Lung (tissue), 12 donors: ENCODE results near the gene GINS3. TPM values are rescaled to one million over a fixed set of nuclear protein-coding genes. Genes with fewer than 3 reads are reported as not detected.

Source experiments
- ATAC-seq: fragments of 200-7000 bp; cut with Tn5 transposase; one replicate; pipeline ENCODE4 v1.9.1; 2020; ENCODE audit warnings: moderate number of reproducible peaks; ENCODE audit not compliant: insufficient read depth, low FRiP score
- DNase-seq, 3 donors: peaks; one replicate each; pipeline ENCODE4 v3.0.0-alpha.2; 2013 to 2017
- H3K27ac ChIP-seq, 2 donors: one replicate each; pipeline ENCODE4 v1.5.1; 2013; ENCODE audit warnings: mild to moderate bottlenecking in 2 of 2, moderate library complexity in 2 of 2, control low read depth in 1 of 2, inconsistent platforms in 1 of 2, low read depth in 1 of 2, low read length in 1 of 2
- H3K27me3 ChIP-seq, 3 donors: one replicate each; pipeline ENCODE4 v1.5.1; 2013; ENCODE audit warnings: low read length in 2 of 3; ENCODE audit not compliant: control insufficient read depth in 3 of 3, insufficient read depth in 3 of 3
- H3K36me3 ChIP-seq, 4 donors: one replicate each; pipeline ENCODE4 v1.5.1; 2013; ENCODE audit warnings: low read length in 4 of 4, mild to moderate bottlenecking in 1 of 4, moderate library complexity in 1 of 4; ENCODE audit not compliant: control insufficient read depth in 4 of 4, insufficient read depth in 4 of 4
- H3K4me1 ChIP-seq, 5 donors: one replicate each; pipeline ENCODE4 v1.5.1; 2013; ENCODE audit warnings: low read length in 5 of 5, mild to moderate bottlenecking in 2 of 5, moderate library complexity in 1 of 5; ENCODE audit not compliant: control insufficient read depth in 5 of 5, insufficient read depth in 5 of 5
- H3K4me3 ChIP-seq: one replicate; pipeline ENCODE4 v1.5.1; 2013; ENCODE audit warnings: mild to moderate bottlenecking, control low read depth, moderate library complexity
- H3K9ac ChIP-seq, 2 donors: one replicate each; pipeline ENCODE4 v1.5.1; 2013; ENCODE audit warnings: low read length in 2 of 2, control low read depth in 1 of 2; ENCODE audit not compliant: insufficient read depth in 1 of 2
- H3K9me3 ChIP-seq, 4 donors: one replicate each; pipeline ENCODE4 v1.5.1; 2013; ENCODE audit warnings: low read length in 3 of 4, mild to moderate bottlenecking in 1 of 4, moderate library complexity in 1 of 4; ENCODE audit not compliant: control insufficient read depth in 4 of 4, insufficient read depth in 3 of 4
- WGBS, 2 donors: extraction: QIAGEN DNeasy Blood & Tissue Kit; methylation state at CpG; one replicate each; pipeline ENCODE4 v1.1.7; 2013; 5-methylcytosine and 5-hydroxymethylcytosine counted together
- polyA plus RNA-seq, 2 donors: library from polyadenylated mRNA; stranded (reverse); fragments of 200-250 nt; gene quantifications; one replicate each; pipeline ENCODE4 v1.2.1, GENCODE V29; 2013
- total RNA-seq, 2 donors: library from RNA; depleted of rRNA in 1 of 2; stranded (reverse); fragments of >200 nt in 1 of 2; gene quantifications; one replicate each; pipeline ENCODE4 v1.2.1, GENCODE V29; 2014 to 2021
- TF ChIP-seq, protein P1 (sequence below): IDR thresholded peaks from 2 replicates; pipeline ENCODE4 v1.5.1; 2012; ENCODE audit warnings: mild to moderate bottlenecking; ENCODE audit errors: control extremely low read depth, extremely low read depth
- donor health status: control.
- donor health status: control.
- donor health status: Bipolar disorder and iron deficiency.
- donor health status: healthy.
- donor health status: DM: yes; HTN: yes; CAD: no.

GINS3 gene
- total and polyA plus RNA-seq, 4 donors, result 2.7 to 5.1 (median 3.4) TPM

DNA sequence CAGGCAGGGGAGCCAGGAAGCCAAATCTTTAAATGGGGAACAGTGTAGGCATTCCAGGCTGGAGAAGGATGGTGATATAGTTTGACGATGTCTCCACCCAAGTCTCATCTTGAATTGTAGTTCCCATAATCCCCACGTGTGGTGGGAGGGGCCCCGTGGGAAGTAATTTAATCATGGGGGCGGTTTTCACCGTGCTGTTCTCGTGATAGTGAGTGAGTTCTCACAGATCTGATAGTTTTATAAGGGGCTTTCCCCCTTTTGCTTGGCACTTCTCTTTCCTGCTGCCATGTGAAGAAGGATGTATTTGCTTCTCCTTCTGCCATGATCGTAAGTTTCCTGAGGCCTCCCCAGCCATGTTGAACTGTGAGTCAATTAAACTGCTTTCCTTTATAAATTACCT, 28.8 kb downstream of the GINS3 start:
- peaks cover 0 to 3% (median 0%) of the 10 kb centered on the region in 3 donors for H3K27me3 ChIP-seq
- TF ChIP-seq, protein P1, sequence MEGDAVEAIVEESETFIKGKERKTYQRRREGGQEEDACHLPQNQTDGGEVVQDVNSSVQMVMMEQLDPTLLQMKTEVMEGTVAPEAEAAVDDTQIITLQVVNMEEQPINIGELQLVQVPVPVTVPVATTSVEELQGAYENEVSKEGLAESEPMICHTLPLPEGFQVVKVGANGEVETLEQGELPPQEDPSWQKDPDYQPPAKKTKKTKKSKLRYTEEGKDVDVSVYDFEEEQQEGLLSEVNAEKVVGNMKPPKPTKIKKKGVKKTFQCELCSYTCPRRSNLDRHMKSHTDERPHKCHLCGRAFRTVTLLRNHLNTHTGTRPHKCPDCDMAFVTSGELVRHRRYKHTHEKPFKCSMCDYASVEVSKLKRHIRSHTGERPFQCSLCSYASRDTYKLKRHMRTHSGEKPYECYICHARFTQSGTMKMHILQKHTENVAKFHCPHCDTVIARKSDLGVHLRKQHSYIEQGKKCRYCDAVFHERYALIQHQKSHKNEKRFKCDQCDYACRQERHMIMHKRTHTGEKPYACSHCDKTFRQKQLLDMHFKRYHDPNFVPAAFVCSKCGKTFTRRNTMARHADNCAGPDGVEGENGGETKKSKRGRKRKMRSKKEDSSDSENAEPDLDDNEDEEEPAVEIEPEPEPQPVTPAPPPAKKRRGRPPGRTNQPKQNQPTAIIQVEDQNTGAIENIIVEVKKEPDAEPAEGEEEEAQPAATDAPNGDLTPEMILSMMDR, result no peak
- 49 to 64% methylated on average over 7 of the region's 7 CpGs for WGBS, 2 donors
- DNase-seq, result no peak
- no peak overlapping the region for H3K9ac ChIP-seq
- no peak for ATAC-seq
- no peak overlapping the region for H3K4me3 ChIP-seq
- no peaks in the 10 kb centered on the region for H3K36me3 ChIP-seq
- peak overlapping the region in 1 of 2 donors; percentile 80 for H3K27ac ChIP-seq
- H3K4me1 ChIP-seq, result no peaks in the 10 kb centered on the region
- no peaks in the 10 kb centered on the region for H3K9me3 ChIP-seq

DNA sequence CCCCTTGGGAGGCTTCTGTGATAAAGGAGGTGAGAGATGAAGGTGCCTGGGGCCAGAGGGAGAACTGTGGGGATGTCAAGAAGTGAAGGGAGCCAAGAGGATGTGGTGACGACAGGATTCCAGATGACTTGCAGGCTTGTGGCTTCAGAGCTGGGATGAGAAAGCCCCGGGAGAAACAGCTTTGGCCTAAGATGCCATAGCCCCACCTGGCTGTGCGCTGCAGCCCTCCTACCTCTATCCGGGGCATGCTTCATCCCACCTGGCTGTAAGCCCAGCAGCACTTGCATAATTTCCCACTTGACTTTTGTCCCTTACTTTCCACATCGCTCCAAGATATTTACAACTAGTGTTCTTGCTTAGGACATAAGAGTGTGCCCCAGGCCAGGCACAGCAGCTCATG, 29.3 kb downstream of the GINS3 start:
- TF ChIP-seq, protein P1, result no peak
- H3K27ac ChIP-seq, result peak overlapping the region in 1 of 2 donors; percentile 80
- no peaks in the 10 kb centered on the region for H3K9me3 ChIP-seq
- DNase-seq (peak in 2 of 3 donors; percentile 24 to 68), ATAC-seq (no peak)
- H3K9ac ChIP-seq, result no peak overlapping the region
- H3K4me3 ChIP-seq, result no peak overlapping the region
- WGBS, 2 donors, result 58 to 67% methylated on average over 5 of the region's 5 CpGs
- H3K36me3 ChIP-seq, result no peaks in the 10 kb centered on the region
- peaks cover 0 to 3% (median 0%) of the 10 kb centered on the region in 3 donors for H3K27me3 ChIP-seq
- H3K4me1 ChIP-seq, result no peaks in the 10 kb centered on the region

DNA sequence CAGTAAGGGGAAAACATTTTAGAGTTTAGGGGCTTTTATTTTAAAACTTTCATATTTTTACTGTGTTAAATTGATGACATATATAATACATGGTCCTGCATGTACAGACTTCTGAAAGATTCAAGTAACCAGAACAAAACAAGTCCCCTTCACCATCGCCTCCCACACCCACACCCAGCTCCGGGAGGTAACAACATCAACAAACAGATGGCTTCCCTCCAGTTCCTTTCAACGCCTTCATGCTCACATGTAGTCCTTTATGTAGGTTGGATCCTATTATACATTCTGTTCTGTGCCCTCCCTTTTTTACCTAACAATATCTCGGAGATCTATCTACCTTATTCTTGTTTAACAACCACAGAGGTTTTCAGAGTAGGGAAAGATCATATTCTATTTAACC, 30.5 kb downstream of the GINS3 start:
- no peak overlapping the region for H3K9ac ChIP-seq
- no peaks in the 10 kb centered on the region for H3K9me3 ChIP-seq
- H3K4me3 ChIP-seq, result no peak overlapping the region
- peaks cover 0 to 3% (median 0%) of the 10 kb centered on the region in 5 donors for H3K4me1 ChIP-seq
- no peak for DNase-seq
- ATAC-seq, result no peak
- H3K36me3 ChIP-seq, result no peaks in the 10 kb centered on the region
- TF ChIP-seq, protein P1, result no peak
- 84 to 86% methylated on average over 4 of the region's 4 CpGs for WGBS, 2 donors
- H3K27ac ChIP-seq, result peak overlapping the region in 1 of 2 donors; percentile 80
- peaks cover 0 to 3% (median 0%) of the 10 kb centered on the region in 3 donors for H3K27me3 ChIP-seq

DNA sequence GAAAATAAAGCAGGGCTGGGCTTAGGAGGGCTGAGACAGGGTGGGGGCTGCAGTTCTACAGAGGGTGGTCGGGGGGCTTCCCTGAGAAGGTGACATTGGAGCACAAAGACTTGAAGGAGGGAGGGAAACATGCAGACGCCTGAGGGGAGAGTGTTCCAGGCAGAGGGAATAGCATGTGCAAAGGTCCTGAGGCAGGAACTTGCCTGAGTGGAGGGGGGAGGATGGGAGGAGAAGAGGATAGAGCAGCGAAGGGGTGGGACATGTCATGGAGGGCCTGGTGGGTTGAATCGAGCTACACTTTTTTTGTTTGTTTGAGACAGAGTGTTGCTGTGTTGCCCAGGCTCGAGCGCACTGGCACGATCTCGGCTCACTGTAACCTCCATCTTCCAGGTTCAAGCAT, 33.0 kb downstream of the GINS3 start:
- Histone ChIP-seq H3K36me3 (no peaks in the 10 kb centered on the region), H3K27ac (no peak overlapping the region), H3K9ac (no peak overlapping the region), H3K27me3 (peaks cover 0 to 3% (median 0%) of the 10 kb centered on the region in 3 donors), H3K4me1 (peaks cover 0 to 3% (median 0%) of the 10 kb centered on the region in 5 donors), H3K9me3 (no peaks in the 10 kb centered on the region), H3K4me3 (no peak overlapping the region)
- 87 to 93% methylated on average over 8 of the region's 8 CpGs for WGBS, 2 donors
- DNase-seq (no peak), ATAC-seq (no peak)
- TF ChIP-seq, protein P1, result no peak
